B cell (primary cell): ENCODE data around the gene CPED1. TPM values are rescaled to one million over a fixed set of nuclear protein-coding genes. Genes with fewer than 3 reads are reported as not detected.

ENCODE experiments used
- ATAC-seq: fragments of 200-7000 bp; cut with Tn5 transposase; one replicate; pipeline ENCODE4 v1.10.0; 2021; ENCODE audit warnings: low read depth, mild to moderate bottlenecking, moderate number of reproducible peaks, moderate library complexity
- CTCF ChIA-PET: fragments of 350-600 bp; sonication (Branson Sonifier 250); formaldehyde crosslinking; loops from one replicate; lab custom pipeline; 2021; ENCODE audit warnings: antibody characterized with exemption, inconsistent platforms; lab: Charles Lee
- POLR2A ChIA-PET: fragments of 350-600 bp; sonication (Branson Sonifier 250); formaldehyde crosslinking; loops from one replicate; lab custom pipeline; 2021; ENCODE audit warnings: antibody characterized with exemption; lab: Charles Lee
- DNase-seq: peaks from one replicate; pipeline ENCODE4 v3.0.0; 2013
- H2AFZ ChIP-seq: 2 replicates; pipeline ENCODE4 v1.6.1; 2012; ENCODE audit warnings: mild to moderate bottlenecking, low read depth, low read length; ENCODE audit not compliant: insufficient read depth, poor library complexity, severe bottlenecking
- H3K27ac ChIP-seq, 2 donors: 1 replicate in 1 of 2; 2 replicates in 1 of 2; pipeline ENCODE4 v1.5.1; 2012 to 2013; ENCODE audit warnings: low read length in 2 of 2, mild to moderate bottlenecking in 2 of 2, moderate library complexity in 1 of 2
- H3K27me3 ChIP-seq, 4 experiments: fragments of 200-600 bp in 1 of 4; sonication (generic) in 1 of 4; replicated peaks in 1 of 4; 1 replicate in 2 of 4; 2 replicates in 2 of 4; pipeline versions ENCODE4 v1.6.1 to v1.7.0; 2013 to 2016; ENCODE audit warnings: low read length in 3 of 4, mild to moderate bottlenecking in 2 of 4, mixed read lengths in 1 of 4, moderate library complexity in 1 of 4; ENCODE audit not compliant: insufficient read depth in 4 of 4, control insufficient read depth in 3 of 4; ENCODE audit errors: control extremely low read depth in 1 of 4
- H3K36me3 ChIP-seq, 2 experiments: replicated peaks in 1 of 2; 1 replicate in 1 of 2; 2 replicates in 1 of 2; pipeline versions ENCODE4 v1.6.1 to v1.7.1; 2013; ENCODE audit warnings: low read length in 1 of 2; ENCODE audit not compliant: insufficient read depth in 2 of 2, control insufficient read depth in 1 of 2; ENCODE audit errors: control extremely low read depth in 1 of 2, extremely low read depth in 1 of 2
- H3K4me1 ChIP-seq, 2 donors: fragments of 200-600 bp in 1 of 2; sonication (generic) in 1 of 2; 1 replicate in 1 of 2; 2 replicates in 1 of 2; pipeline versions ENCODE4 v1.5.1 to v1.6.1; 2013 to 2017; ENCODE audit warnings: low read length in 2 of 2; ENCODE audit not compliant: control insufficient read depth in 2 of 2, insufficient read depth in 2 of 2
- H3K4me2 ChIP-seq: replicated peaks from 2 replicates; pipeline ENCODE3; 2012; ENCODE audit warnings: mild to moderate bottlenecking, low read depth, low read length; ENCODE audit not compliant: poor library complexity, severe bottlenecking
- H3K4me3 ChIP-seq, 5 experiments: fragments of 200-600 bp in 1 of 5; sonication (generic) in 1 of 5; 1 replicate in 3 of 5; 2 replicates in 2 of 5; pipeline versions ENCODE4 v1.5.1 to v1.7.0; 2011 to 2016; ENCODE audit warnings: low read length in 4 of 5, mild to moderate bottlenecking in 4 of 5, low read depth in 2 of 5, control low read depth in 1 of 5, moderate library complexity in 1 of 5; ENCODE audit not compliant: insufficient read depth in 1 of 5; ENCODE audit errors: control extremely low read depth in 1 of 5, extremely low read depth in 1 of 5
- H3K79me2 ChIP-seq: fragments of 200-600 bp; sonication (generic); one replicate; pipeline ENCODE4 v1.6.0; 2016; ENCODE audit warnings: low read length; ENCODE audit not compliant: control insufficient read depth, insufficient read depth
- H3K9ac ChIP-seq: fragments of 200-600 bp; sonication (generic); 2 replicates; pipeline ENCODE4 v1.6.1; 2017; ENCODE audit warnings: mild to moderate bottlenecking, low read length, moderate library complexity
- H3K9me3 ChIP-seq, 3 donors: one replicate each; pipeline versions ENCODE4 v1.6.1 to v1.7.1; 2013; ENCODE audit warnings: low read length in 2 of 3; ENCODE audit not compliant: control insufficient read depth in 2 of 3, insufficient read depth in 1 of 3; ENCODE audit errors: control extremely low read depth in 1 of 3
- H4K20me1 ChIP-seq: 2 replicates; pipeline ENCODE4 v1.6.0; 2012; ENCODE audit warnings: mild to moderate bottlenecking, low read length; ENCODE audit not compliant: insufficient read depth, control insufficient read depth, poor library complexity, severe bottlenecking
- H3K27ac Mint-ChIP-seq: one replicate; pipeline ENCODE4 v1.8.0; 2021; ENCODE audit warnings: mixed read lengths
- H3K27me3 Mint-ChIP-seq: one replicate; pipeline ENCODE4 v1.8.0; 2021; ENCODE audit warnings: mixed read lengths
- H3K4me1 Mint-ChIP-seq: one replicate; pipeline ENCODE4 v1.8.0; 2021; ENCODE audit warnings: mixed read lengths
- H3K4me3 Mint-ChIP-seq: one replicate; pipeline ENCODE4 v1.8.0; 2021; ENCODE audit warnings: mixed read lengths
- H3K9me3 Mint-ChIP-seq: one replicate; pipeline ENCODE4 v1.8.0; 2022; ENCODE audit warnings: mixed read lengths; ENCODE audit not compliant: insufficient read depth
- EZH2 ChIP-seq: IDR thresholded peaks from 2 replicates; pipeline ENCODE4 v1.6.1; 2012; ENCODE audit warnings: borderline replicate concordance, low read depth, mild to moderate bottlenecking, moderate library complexity, low read length; ENCODE audit not compliant: insufficient read depth, poor library complexity, severe bottlenecking
- WGBS: methylation state at CpG from one replicate; pipeline ENCODE4 v1.1.5; 2013; ENCODE audit warnings: missing lambda C conversion rate; ENCODE audit not compliant: insufficient coverage; 5-methylcytosine and 5-hydroxymethylcytosine counted together
- intact Hi-C: fragments of 100-400 bp; cut with micrococcal nuclease; formaldehyde crosslinking; loops from one replicate; pipeline ENCODE4 v1.10.0; 2022
- polyA plus RNA-seq: library from polyadenylated mRNA; depleted of rRNA; stranded (reverse); fragments of >200 nt; gene quantifications from 2 replicates; pipeline ENCODE4 v1.2.3, GENCODE V29; 2012
- total RNA-seq, 2 donors: library from RNA; stranded (reverse); fragments of 120-200 nt in 1 of 2; gene quantifications; 1 replicate in 1 of 2; 2 replicates in 1 of 2; pipeline versions ENCODE4 v1.2.3 to v1.2.4, GENCODE V29; 2013 to 2022
- TF ChIP-seq, protein P1 (sequence below): fragments of 200-600 bp; IDR thresholded peaks from one replicate; pipeline ENCODE4 v1.8.0; 2022; ENCODE audit warnings: antibody characterized with exemption, mild to moderate bottlenecking

The CPED1 gene
- total and polyA plus RNA-seq, 2 donors (not counting 1 experiment from before 2014, with no cell fraction given) = 0.44 to 3.8 TPM

GRCh38 chr7:120987683-120988590 lies 574 bp upstream of the CPED1 start:
- H3K27ac ChIP-seq = no peak overlapping the region

More at GRCh38 chr7:120987683-120988590, 574 bp upstream of the CPED1 start:
- Mint-ChIP-seq H3K4me1 (peaks cover 23% of the 10 kb centered on the region), H3K9me3 (no peaks in the 10 kb centered on the region), H3K27ac (no peak overlapping the region), H3K4me3 (peak overlapping the region; percentile 95), H3K27me3 (peaks cover 44% of the 10 kb centered on the region)
- 3% methylated on average over 10 of the region's 12 CpGs for WGBS
- POLR2A ChIA-PET = interaction anchor here (1.3 kb wide), 1 partner anchor 37 kb away, joined by 3 read pairs; the partner anchor contains the start of gene ING3
- H3K4me3 ChIP-seq = peak overlapping the region; percentile 29 to 77 (median 49)
- H2AFZ ChIP-seq = peak overlapping the region; percentile 47
- no peaks in the 10 kb centered on the region for H3K9me3 ChIP-seq
- TF ChIP-seq, protein P1, sequence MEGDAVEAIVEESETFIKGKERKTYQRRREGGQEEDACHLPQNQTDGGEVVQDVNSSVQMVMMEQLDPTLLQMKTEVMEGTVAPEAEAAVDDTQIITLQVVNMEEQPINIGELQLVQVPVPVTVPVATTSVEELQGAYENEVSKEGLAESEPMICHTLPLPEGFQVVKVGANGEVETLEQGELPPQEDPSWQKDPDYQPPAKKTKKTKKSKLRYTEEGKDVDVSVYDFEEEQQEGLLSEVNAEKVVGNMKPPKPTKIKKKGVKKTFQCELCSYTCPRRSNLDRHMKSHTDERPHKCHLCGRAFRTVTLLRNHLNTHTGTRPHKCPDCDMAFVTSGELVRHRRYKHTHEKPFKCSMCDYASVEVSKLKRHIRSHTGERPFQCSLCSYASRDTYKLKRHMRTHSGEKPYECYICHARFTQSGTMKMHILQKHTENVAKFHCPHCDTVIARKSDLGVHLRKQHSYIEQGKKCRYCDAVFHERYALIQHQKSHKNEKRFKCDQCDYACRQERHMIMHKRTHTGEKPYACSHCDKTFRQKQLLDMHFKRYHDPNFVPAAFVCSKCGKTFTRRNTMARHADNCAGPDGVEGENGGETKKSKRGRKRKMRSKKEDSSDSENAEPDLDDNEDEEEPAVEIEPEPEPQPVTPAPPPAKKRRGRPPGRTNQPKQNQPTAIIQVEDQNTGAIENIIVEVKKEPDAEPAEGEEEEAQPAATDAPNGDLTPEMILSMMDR = peak; percentile 98
- TF ChIP-seq EZH2 = no peak
- no peaks in the 10 kb centered on the region for H3K79me2 ChIP-seq
- H4K20me1 ChIP-seq = no peaks in the 10 kb centered on the region
- H3K36me3 ChIP-seq = no peaks in the 10 kb centered on the region
- intact Hi-C loops = loop anchor here (1.0 to 5.0 kb wide), 7 partner anchors 37 to 1007 kb away; partner anchors contain the start of gene FAM3C
- ATAC-seq = peak; percentile 95
- H3K4me2 ChIP-seq = peak overlapping the region; percentile 86
- peak; percentile 89 for DNase-seq
- H3K27me3 ChIP-seq = peaks cover 0 to 20% (median 18%) of the 10 kb centered on the region in 4 experiments
- H3K9ac ChIP-seq = peak overlapping the region; percentile 52
- CTCF ChIA-PET = interaction anchor here (0.7 to 7.3 kb wide), 18 partner anchors 8 to 1006 kb away, joined by 3 to 85 read pairs (median 6); partner anchors contain the start of gene ING3
- peaks cover 24% of the 10 kb centered on the region in 2 donors for H3K4me1 ChIP-seq
